HFFc6 (cell line): ENCODE results near the gene CLSTN2. TPM values are rescaled to one million over a fixed set of nuclear protein-coding genes. Genes with fewer than 3 reads are reported as not detected.

Source experiments
- DNase-seq: peaks from one replicate; pipeline ENCODE4 v3.0.0-alpha.2; 2018
- H3K27ac Mint-ChIP-seq: 2 replicates; pipeline ENCODE4 v1.8.0; 2020; ENCODE audit warnings: mild to moderate bottlenecking, mixed read lengths
- H3K27me3 Mint-ChIP-seq: 2 replicates; pipeline ENCODE4 v1.8.0; 2021; ENCODE audit warnings: mild to moderate bottlenecking, moderate library complexity, mixed read lengths; ENCODE audit not compliant: insufficient read depth
- H3K36me3 Mint-ChIP-seq: 2 replicates; pipeline ENCODE4 v1.8.0; 2021; ENCODE audit warnings: low read depth, mixed read lengths
- H3K4me1 Mint-ChIP-seq: 2 replicates; pipeline ENCODE4 v1.8.0; 2020; ENCODE audit warnings: low read depth, mixed read lengths
- H3K4me3 Mint-ChIP-seq: 2 replicates; pipeline ENCODE4 v1.8.0; 2020; ENCODE audit warnings: mild to moderate bottlenecking, moderate library complexity, mixed read lengths
- H3K9me3 Mint-ChIP-seq: 2 replicates; pipeline ENCODE4 v1.8.0; 2020; ENCODE audit warnings: mild to moderate bottlenecking, mixed read lengths
- total RNA-seq, 6 experiments: library from RNA; stranded (reverse); fragmentation: NEBNext Ultra II Directional; extraction: Animal tissue kit (Norgen Biotek cat#: 25700); gene quantifications; 2 replicates in 1 of 6; 3 replicates in 5 of 6; pipeline ENCODE4 v1.2.3, GENCODE V29; 2021
- TF ChIP-seq, protein P1 (sequence below): fragments of 200-600 bp; sonication (generic); IDR thresholded peaks from 2 replicates; pipeline ENCODE4 v1.5.0; 2021; ENCODE audit warnings: antibody characterized with exemption, mild to moderate bottlenecking

The CLSTN2 gene
- total RNA-seq, 6 experiments from 2014 or later = 0.05 TPM; not detected in 5

DNA sequence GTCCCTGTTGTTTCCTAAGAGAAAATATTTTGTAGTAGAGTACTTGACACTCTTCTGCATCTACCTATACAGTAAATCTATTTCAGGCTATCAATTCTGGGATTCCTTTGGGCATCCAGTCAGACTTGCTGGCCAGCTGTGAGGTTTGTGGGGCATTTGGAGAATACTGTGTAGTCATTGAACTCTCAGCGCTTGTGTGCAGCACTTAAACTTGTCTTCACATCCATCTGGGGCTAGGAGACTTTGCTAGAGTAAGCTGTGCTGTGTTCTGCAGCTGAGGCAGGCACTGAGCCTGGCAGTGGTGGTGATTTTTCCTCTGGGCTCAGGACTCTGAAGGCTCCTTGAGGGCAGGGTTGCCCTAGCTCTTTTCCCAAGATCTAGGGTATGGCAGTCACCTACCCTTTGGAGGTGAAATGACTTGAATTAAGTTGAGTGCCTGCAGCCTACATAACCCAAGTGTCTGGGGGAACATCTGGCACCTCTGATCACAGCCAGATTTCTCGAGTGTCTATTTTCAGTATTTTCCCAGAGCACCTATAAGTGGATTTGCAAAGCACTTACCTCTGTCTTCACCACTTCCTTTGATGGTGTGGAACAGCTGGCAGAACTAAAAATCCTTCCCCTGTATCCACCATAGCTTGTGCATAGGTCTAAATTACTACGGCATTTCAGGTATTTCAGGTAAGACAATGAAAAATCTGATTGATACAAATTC is 19.3 kb downstream of the CLSTN2 start:
- no peak for DNase-seq
- no peaks in the 10 kb centered on the region for H3K27me3 Mint-ChIP-seq
- H3K36me3 Mint-ChIP-seq = no peaks in the 10 kb centered on the region
- H3K9me3 Mint-ChIP-seq = peaks cover 43% of the 10 kb centered on the region
- TF ChIP-seq, protein P1, sequence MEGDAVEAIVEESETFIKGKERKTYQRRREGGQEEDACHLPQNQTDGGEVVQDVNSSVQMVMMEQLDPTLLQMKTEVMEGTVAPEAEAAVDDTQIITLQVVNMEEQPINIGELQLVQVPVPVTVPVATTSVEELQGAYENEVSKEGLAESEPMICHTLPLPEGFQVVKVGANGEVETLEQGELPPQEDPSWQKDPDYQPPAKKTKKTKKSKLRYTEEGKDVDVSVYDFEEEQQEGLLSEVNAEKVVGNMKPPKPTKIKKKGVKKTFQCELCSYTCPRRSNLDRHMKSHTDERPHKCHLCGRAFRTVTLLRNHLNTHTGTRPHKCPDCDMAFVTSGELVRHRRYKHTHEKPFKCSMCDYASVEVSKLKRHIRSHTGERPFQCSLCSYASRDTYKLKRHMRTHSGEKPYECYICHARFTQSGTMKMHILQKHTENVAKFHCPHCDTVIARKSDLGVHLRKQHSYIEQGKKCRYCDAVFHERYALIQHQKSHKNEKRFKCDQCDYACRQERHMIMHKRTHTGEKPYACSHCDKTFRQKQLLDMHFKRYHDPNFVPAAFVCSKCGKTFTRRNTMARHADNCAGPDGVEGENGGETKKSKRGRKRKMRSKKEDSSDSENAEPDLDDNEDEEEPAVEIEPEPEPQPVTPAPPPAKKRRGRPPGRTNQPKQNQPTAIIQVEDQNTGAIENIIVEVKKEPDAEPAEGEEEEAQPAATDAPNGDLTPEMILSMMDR = no peak
- H3K27ac Mint-ChIP-seq = no peak overlapping the region
- H3K4me1 Mint-ChIP-seq = no peaks in the 10 kb centered on the region
- no peak overlapping the region for H3K4me3 Mint-ChIP-seq

DNA sequence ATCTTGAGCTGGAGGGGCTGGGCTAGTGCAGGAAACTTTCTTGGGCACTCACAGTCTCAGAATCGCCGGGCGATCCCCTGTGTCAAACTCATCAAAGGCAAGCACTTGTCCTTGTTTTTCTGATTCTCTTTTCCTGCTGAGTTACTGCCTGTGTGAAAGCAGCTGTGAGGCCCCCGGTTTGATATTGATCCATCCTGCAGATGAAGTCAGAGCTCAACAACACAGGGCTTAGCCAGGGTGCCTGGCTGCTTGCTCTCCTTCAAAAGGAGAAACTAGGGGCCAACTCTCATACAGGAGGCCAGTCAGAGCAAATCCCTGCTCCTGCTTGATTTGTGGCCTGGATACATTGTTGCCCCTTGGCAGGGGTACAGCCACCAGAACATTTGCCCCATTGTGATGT is 22.9 kb downstream of the CLSTN2 start:
- no peak overlapping the region for H3K27ac Mint-ChIP-seq
- DNase-seq = no peak
- no peaks in the 10 kb centered on the region for H3K4me1 Mint-ChIP-seq
- TF ChIP-seq, protein P1 = no peak
- peaks cover 39% of the 10 kb centered on the region for H3K9me3 Mint-ChIP-seq
- no peaks in the 10 kb centered on the region for H3K36me3 Mint-ChIP-seq
- no peaks in the 10 kb centered on the region for H3K27me3 Mint-ChIP-seq
- H3K4me3 Mint-ChIP-seq = no peak overlapping the region

- Mint-ChIP-seq H3K36me3 (peaks cover 9% of the 10 kb centered on the region), H3K4me1 (no peaks in the 10 kb centered on the region), H3K27ac (no peak overlapping the region), H3K4me3 (no peak overlapping the region), H3K27me3 (no peaks in the 10 kb centered on the region; the same call in 1 of the 2 replicates), H3K9me3 (peaks cover 67% of the 10 kb centered on the region)
- TF ChIP-seq, protein P1 = no peak
- no peak for DNase-seq
Measured at GRCh38 chr3:139969386-139969785, 34.4 kb downstream of the CLSTN2 start.

- TF ChIP-seq, protein P1 = no peak
- no peak for DNase-seq
- Mint-ChIP-seq H3K4me3 (no peak overlapping the region), H3K9me3 (peaks cover 77% of the 10 kb centered on the region), H3K4me1 (no peaks in the 10 kb centered on the region), H3K27me3 (peaks cover 3% of the 10 kb centered on the region), H3K27ac (no peak overlapping the region), H3K36me3 (peaks cover 14% of the 10 kb centered on the region; the same call in 1 of the 2 replicates)
Measured at GRCh38 chr3:139970526-139970925, 35.5 kb downstream of the CLSTN2 start.

DNA sequence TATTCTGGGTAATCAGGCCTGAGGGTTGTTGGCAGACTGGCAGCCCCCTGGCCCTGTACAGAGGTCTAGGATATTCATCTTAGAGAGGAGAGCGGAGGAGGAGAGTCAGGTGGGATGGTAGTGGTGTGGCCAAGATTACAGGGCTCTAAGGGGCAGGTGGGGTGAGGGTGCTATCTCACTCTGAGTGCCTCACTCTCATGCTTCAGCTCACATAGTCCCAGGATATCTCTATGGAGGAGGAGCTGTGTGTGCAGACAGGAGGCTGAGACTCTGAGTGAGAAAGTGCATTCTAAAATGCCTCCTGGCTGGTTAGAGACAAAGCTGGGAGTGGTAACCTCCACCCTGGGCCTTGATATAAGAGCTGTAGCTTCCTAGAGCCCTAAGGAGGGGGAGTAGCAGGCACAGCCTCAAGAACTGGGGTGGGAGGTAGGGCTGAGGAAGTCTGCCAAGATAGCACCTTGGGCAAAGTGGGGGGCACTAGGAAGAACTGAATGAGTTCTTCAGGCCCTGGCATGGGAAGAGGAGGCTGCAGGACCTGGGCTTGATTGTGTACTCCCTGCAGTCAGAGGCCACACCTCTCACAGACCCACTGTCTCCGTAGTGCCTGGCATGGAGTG is 39.9 kb downstream of the CLSTN2 start:
- Mint-ChIP-seq H3K27me3 (peaks cover 3% of the 10 kb centered on the region; the same call in 1 of the 2 replicates), H3K4me3 (no peak overlapping the region), H3K9me3 (peaks cover 66% of the 10 kb centered on the region), H3K36me3 (peaks cover 14% of the 10 kb centered on the region; the same call in 1 of the 2 replicates), H3K27ac (no peak overlapping the region), H3K4me1 (no peaks in the 10 kb centered on the region)
- DNase-seq = no peak
- TF ChIP-seq, protein P1 = no peak
